ENCODE results near the gene CNDP1.
A peak's percentile ranks its signal among the peaks of the same experiment; 100 is the strongest.
"Not testable (repeated sequence)": the region's sequence is repeated elsewhere in the genome, so short reads cannot be mapped to it uniquely, and the experiment has no call there.

The CNDP1 gene

DNA sequence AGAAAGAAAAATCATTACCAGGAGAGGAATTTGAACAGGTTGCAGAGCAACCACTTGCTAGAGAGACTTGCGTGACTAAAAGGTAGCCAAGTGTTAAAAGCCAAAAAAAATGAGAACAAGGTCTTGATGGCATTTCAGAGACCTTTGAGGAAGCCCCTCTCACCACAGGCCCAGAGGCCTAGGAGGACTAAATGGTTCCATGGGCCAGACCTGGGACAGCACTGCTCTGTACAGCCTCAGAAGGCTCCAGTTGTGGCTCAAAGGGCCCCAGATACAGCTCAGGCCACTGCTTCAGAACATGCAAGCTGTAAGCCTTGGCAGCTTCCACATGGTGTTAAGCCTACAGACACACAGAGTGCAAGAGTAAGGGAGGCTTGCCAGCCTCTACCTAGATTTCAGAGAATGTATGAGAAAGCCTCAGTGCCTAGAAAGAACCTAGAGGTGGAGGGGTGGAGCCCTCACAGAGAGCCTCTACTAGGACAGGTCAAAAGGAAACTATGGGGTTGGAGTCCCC, 15.3 kb downstream of the CNDP1 start:
- DNase-seq: no peak

- DNase-seq: no peak
Measured at GRCh38 chr18:74550886-74551285, 16.6 kb downstream of the CNDP1 start.

- DNase-seq: no peak
Measured at GRCh38 chr18:74551452-74551851, 17.2 kb downstream of the CNDP1 start.

GRCh38 chr18:74551936-74552555, 17.7 kb downstream of the CNDP1 start:
- DNase-seq: peak; percentile 79

DNA sequence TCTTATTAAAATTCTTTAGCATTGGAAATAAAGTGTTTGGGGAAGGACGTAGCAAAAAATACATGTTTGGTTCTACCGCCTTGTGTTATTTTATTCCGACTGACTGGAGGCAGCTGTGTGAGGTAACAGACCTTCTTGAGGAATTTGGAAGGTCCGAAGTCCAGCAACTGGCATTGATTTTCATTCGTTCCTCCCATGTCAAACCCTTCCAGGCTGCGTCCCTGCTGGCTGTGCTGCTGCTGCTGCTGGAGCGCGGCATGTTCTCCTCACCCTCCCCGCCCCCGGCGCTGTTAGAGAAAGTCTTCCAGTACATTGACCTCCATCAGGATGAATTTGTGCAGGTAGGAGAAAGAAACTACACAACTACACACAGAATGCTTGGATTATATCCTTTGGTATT, 21.8 kb downstream of the CNDP1 start:
- no peak for DNase-seq

DNA sequence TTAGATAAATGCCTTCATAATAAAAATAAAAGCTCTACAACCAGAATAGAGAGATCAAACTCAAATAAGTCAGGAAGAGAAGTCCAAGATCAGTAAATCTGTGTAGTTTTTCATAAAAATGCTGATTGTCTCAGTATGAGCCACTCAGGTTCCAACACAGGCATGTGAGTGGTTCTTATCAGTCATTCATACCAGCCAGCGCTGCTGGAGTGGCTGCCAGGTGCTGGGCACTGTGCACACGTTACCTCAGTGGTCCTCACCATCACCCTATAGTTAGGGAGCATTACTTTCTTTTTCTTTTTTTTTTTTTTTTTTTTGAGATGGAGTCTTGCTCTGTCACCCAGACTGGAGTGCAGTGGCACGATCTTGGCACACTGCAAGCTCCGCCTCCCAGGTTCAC, 23.8 kb downstream of the CNDP1 start:
- no peak for DNase-seq

- DNase-seq: no peak
Measured at GRCh38 chr18:74562131-74562730, 27.9 kb downstream of the CNDP1 start.

- no peak for DNase-seq
Measured at GRCh38 chr18:74562775-74563174, 28.5 kb downstream of the CNDP1 start.

DNA sequence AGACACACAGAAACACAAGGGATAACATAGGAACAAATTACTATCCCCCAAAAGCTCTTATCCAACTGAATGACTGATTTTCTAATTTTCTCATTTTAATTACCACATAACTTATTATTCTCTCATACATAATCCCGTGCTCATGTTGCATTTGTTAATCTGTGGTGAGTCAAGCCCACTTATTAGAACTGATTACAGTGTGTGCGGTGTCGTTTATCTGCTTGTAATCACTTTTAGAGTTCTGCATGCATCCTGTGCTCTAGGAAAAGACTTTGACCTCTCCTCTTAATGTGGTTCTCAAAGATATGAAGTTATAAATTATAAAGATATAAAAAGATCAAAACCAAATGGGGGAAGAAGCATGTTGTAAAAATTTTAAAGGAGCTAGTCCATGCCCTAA, 29.7 kb downstream of the CNDP1 start:
- DNase-seq: no peak

DNA sequence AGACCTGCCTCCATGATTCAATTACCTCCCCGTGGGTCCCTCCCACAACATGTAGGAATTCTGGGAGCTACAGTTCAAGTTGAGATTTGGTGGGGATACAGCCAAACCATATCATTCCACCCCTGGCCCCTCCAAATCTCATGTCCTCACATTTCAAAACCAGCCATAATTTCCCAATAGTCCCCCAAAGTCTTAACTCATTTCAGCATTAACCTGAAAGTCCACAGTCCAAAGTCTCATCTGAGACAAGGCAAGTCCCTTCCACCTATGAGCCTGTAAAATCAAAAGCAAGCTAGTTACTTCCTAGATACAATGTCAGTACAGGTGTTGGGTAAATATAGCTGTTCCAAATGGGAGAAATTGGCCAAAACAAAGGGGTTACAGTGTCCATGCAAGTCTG, 30.9 kb downstream of the CNDP1 start:
- DNase-seq: not testable (repeated sequence)

DNA sequence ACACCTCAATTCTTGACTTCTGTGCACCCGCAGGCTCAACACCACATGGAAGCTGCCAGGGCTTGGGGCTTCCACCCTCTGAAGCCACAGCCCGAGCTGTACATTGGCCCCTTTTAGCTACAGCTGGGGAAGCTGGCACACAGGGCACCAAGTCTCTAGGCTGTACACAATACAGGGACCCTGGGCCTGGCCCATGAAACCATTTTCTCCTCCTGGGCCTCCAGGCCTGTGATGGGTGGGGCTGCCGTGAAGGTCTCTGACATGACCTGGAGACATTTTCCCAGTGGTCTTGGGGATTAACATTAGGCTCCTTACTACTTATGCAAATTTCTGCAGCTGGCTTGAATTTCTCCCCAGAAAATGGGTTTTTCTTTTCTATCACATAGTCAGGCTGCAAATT, 31.7 kb downstream of the CNDP1 start:
- DNase-seq: not testable (repeated sequence)

GRCh38 chr18:74567822-74568221, 33.5 kb downstream of the CNDP1 start:
- no peak for DNase-seq

GRCh38 chr18:74569401-74569800, 35.1 kb downstream of the CNDP1 start:
- DNase-seq: no peak

GRCh38 chr18:74570266-74570665, 36.0 kb downstream of the CNDP1 start:
- DNase-seq: no peak

- no peak for DNase-seq
Measured at GRCh38 chr18:74571895-74572680, 37.8 kb downstream of the CNDP1 start.

DNA sequence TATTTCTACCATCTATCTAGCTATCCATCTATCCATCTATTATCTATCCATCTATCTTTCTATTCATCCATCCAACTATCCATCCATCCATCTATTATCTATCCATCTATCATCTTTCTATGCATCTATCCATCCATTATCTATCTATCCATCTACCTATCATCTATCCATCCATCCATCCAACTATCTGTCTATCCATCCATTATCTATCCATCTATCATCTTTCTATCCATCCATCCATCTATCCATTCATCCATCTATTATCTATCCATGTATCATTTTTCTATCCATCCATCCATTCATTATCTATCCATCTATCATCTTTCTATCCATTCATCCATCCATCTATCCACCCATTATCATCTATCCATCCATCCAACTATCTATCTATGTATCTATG, 38.8 kb downstream of the CNDP1 start:
- no peak for DNase-seq

DNA sequence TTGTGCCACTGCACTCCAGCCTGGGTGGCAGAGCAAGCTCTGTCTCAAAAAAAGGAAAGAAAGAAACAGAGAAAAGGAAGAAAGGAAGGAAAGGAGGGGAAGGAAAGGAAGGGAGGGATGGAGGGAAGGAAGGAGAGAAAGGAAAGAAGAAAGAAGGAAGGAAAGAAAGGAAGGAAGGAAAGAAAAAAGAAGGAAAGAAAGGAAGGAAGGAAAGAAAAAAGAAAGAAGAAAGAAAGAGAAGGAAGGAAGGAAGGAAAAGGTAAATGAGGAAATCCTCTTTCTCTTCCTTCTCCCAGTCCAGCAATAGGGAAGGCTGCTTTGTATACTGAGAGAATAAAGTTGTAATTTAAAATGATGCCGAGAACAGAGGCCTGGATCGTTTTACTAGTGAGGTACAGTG, 40.6 kb downstream of the CNDP1 start:
- no peak for DNase-seq

GRCh38 chr18:74577019-74577418, 42.7 kb downstream of the CNDP1 start:
- peak; percentile 9 for DNase-seq

DNA sequence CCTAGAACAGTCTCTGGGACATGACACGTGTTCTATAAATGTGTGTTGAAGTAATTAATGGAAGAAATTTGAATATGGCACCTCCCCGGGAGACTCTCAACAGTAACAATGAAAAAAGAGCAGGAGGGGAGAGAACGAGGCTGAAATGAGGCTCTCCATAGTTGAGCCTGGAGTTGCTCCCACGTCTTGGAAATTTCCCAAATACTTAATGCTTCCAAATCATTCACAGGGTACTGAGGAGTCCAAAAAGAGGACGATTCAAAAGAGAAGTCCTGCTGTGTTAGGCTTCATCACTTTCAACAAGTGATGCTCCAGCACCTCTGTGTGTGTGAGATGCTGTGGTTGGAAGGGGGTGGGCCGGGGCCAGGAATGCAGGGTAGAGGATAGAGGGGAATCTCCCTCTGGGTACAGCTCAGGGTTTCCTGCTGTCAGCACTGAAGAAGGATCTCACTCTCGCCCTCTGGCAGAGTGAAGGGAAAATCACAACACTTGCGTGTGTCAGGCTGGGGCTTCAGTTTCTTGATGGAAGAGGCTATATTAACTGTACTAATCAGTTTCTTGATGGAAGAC, 45.3 kb downstream of the CNDP1 start:
- DNase-seq: peak; percentile 12

DNA sequence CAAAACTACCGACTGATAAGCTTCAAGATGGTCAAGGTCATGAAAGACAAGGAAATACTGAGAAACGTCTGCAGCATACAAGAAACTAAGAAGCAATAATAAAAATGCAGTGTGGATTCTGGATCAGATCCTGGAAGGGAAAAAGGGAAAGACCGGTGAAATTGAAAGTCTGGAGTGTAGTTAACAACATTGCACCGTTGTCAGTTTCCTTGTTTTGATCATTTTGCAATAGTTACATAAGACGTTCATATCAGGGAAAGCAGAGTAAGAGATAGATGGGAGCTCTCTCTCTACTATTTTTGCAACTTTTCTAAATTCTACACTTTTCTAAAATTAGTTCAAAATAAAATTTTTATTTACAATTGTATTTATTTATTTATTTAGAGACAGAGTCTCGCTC, 48.3 kb downstream of the CNDP1 start:
- DNase-seq: no peak

DNA sequence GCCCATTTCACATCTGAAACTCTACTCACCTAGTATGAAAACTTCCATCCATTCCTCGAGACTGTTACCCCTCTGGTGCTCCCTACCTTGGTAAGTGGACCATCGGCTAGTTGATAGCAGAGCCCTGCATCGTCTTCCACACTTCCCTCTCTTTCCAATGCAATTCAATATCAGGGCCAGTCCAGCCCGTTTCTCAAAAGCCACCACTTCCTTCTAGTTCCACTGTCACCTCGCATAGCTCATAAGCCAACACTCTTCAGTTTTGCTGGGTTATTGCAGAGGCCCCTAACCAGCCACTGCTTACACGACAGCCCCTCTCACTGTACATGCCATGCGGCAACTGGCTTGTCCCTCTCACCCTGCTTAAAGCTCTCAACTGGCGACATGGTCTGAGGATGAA, 53.1 kb downstream of the CNDP1 start:
- no peak for DNase-seq

GRCh38 chr18:74589021-74589420, 54.7 kb downstream of the CNDP1 start:
- DNase-seq: no peak

DNA sequence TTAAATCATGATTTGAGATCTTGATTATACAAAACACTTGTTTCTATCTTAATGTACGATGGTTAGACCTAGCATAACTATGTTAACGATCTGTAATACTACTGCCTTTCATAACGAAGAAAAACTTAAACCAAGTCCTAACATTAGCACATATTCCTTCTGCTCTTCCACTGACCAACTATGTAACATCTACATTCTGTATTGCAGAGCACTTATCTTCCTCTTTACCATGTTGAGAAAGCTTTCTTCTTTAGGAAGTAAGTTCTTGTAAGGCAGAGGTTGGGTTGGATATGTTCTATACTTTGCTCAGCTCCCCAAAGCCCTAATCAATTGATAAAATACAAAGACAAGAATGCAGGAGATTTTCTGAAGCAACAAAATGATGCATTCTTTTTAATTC, 55.5 kb downstream of the CNDP1 start:
- DNase-seq: no peak

- DNase-seq: no peak
Measured at GRCh38 chr18:74590671-74591070, 56.4 kb downstream of the CNDP1 start.

Measured in kidney glomerular epithelial cell (primary cell).